Endothelial cell of umbilical vein (primary cell): Measurements from ENCODE around the gene MAP2K1. TPM values are rescaled to one million over a fixed set of nuclear protein-coding genes. Genes with fewer than 3 reads are reported as not detected.

Source experiments
- BruUV-seq: library from RNA; stranded (reverse); fragments of 400-500 nt; replicated peaks from 2 replicates; lab custom pipeline; 2021; lab: Mats Ljungman, UMichigan
- CTCF ChIA-PET: fragments of 300-600, 350-600 bp; sonication (Branson Sonifier 250); formaldehyde crosslinking; loops from one replicate; lab custom pipeline; 2021; ENCODE audit warnings: antibody characterized with exemption, inconsistent platforms; lab: Charles Lee
- POLR2A ChIA-PET: fragments of 300-600, 350-600 bp; sonication (Branson Sonifier 250); formaldehyde crosslinking; loops from one replicate; lab custom pipeline; 2021; ENCODE audit warnings: antibody characterized with exemption, inconsistent platforms; lab: Charles Lee
- DNase-seq: peaks from one replicate; pipeline ENCODE4 v3.0.0-alpha.2; 2011; ENCODE audit warnings: low read depth, low spot score
- FAIRE-seq: peaks from 2 replicates; lab custom pipeline; 2011; peaks lifted over from hg19 to GRCh38; lab: Jason Lieb, UNC
- H2AFZ ChIP-seq: 2 replicates; pipeline ENCODE4 v1.6.0; 2012; ENCODE audit warnings: low read depth, low read length, control low read depth, inconsistent platforms
- H3K27ac ChIP-seq: 2 replicates; pipeline ENCODE4 v1.5.1; 2011; ENCODE audit warnings: low read depth, mild to moderate bottlenecking, control low read depth, low read length, moderate library complexity; ENCODE audit not compliant: insufficient read depth
- H3K27me3 ChIP-seq, 2 experiments: 2 replicates each; pipeline versions ENCODE4 v1.6.0 to v1.6.1; 2011; ENCODE audit warnings: low read length in 2 of 2, mixed read lengths in 1 of 2; ENCODE audit not compliant: control insufficient read depth in 2 of 2, insufficient read depth in 2 of 2
- H3K36me3 ChIP-seq, 2 experiments: 2 replicates in 1 of 2; 3 replicates in 1 of 2; pipeline ENCODE4 v1.5.1; 2011; ENCODE audit warnings: low read length in 2 of 2, mild to moderate bottlenecking in 1 of 2, moderate library complexity in 1 of 2; ENCODE audit not compliant: control insufficient read depth in 2 of 2, insufficient read depth in 2 of 2; ENCODE audit errors: extremely low read depth in 1 of 2
- H3K4me1 ChIP-seq: 3 replicates; pipeline ENCODE4 v1.5.1; 2011; ENCODE audit warnings: mild to moderate bottlenecking, low read length; ENCODE audit not compliant: control insufficient read depth, insufficient read depth; ENCODE audit errors: extremely low read depth
- H3K4me2 ChIP-seq: 2 replicates; pipeline ENCODE4 v1.6.1; 2011; ENCODE audit warnings: low read length, control low read depth, mixed read lengths; ENCODE audit not compliant: insufficient read depth
- H3K4me3 ChIP-seq, 3 experiments: fragments of 200-600 bp in 1 of 3; sonication (generic), shearing (Covaris generic) in 1 of 3; replicated peaks in 1 of 3; 2 replicates each; pipeline ENCODE4 v1.5.1; 2011 to 2016; ENCODE audit warnings: control low read depth in 3 of 3, low read length in 3 of 3, mild to moderate bottlenecking in 2 of 3, inconsistent platforms in 1 of 3, low read depth in 1 of 3, moderate library complexity in 1 of 3; ENCODE audit not compliant: insufficient read depth in 1 of 3
- H3K79me2 ChIP-seq: 2 replicates; pipeline ENCODE4 v1.6.0; 2012; ENCODE audit warnings: low read length, inconsistent platforms; ENCODE audit not compliant: control insufficient read depth, insufficient read depth
- H3K9ac ChIP-seq: replicated peaks from 2 replicates; pipeline ENCODE3; 2011; ENCODE audit warnings: low read length, control low read depth; ENCODE audit not compliant: insufficient read depth; ENCODE audit errors: extremely low read depth
- H3K9me1 ChIP-seq: replicated peaks from 3 replicates; pipeline ENCODE4 v1.6.0; 2011; ENCODE audit warnings: mild to moderate bottlenecking, low read length; ENCODE audit not compliant: control insufficient read depth, insufficient read depth; ENCODE audit errors: extremely low read depth
- H3K9me3 ChIP-seq: replicated peaks from 2 replicates; pipeline ENCODE4 v1.5.1; 2012; ENCODE audit warnings: low read length, inconsistent platforms; ENCODE audit not compliant: control insufficient read depth, insufficient read depth
- H4K20me1 ChIP-seq: replicated peaks from 2 replicates; pipeline ENCODE3; 2011; ENCODE audit warnings: mild to moderate bottlenecking, low read length; ENCODE audit not compliant: control insufficient read depth, insufficient read depth; ENCODE audit errors: extremely low read depth
- EZH2 ChIP-seq: IDR thresholded peaks from 2 replicates; pipeline ENCODE4 v1.6.1; 2012; ENCODE audit warnings: borderline replicate concordance, low read depth, mild to moderate bottlenecking, moderate library complexity, low read length, inconsistent platforms; ENCODE audit not compliant: severe bottlenecking
- GATA2 ChIP-seq: IDR thresholded peaks from 2 replicates; pipeline ENCODE4 v1.7.0; 2011; ENCODE audit warnings: low read depth, mild to moderate bottlenecking, moderate library complexity, mixed read lengths, low read length; ENCODE audit not compliant: insufficient read length, insufficient read depth
- MYC ChIP-seq: IDR thresholded peaks from one replicate; pipeline ENCODE4 v1.6.1; 2011; ENCODE audit warnings: mild to moderate bottlenecking, low read depth, low read length
- POLR2A ChIP-seq: IDR thresholded peaks from 2 replicates; pipeline ENCODE4 v1.6.1; 2012; ENCODE audit warnings: low read depth, mild to moderate bottlenecking, control low read depth, low read length
- POLR2AphosphoS5 ChIP-seq: IDR thresholded peaks from 2 replicates; pipeline ENCODE4 v1.6.1; 2012; ENCODE audit warnings: low read depth, mild to moderate bottlenecking, control low read depth, low read length, moderate library complexity; ENCODE audit not compliant: insufficient read depth
- dilution Hi-C: fragments of 300-500 bp; cut with MboI; formaldehyde crosslinking; loops from one replicate; pipeline ENCODE4 v1.15.0; 2019; ENCODE audit warnings: low sequenced_read_pairs; ENCODE audit not compliant: extremely low pct_ligation_motif_present
- intact Hi-C: fragments of 100-400 bp; cut with micrococcal nuclease; formaldehyde crosslinking; loops from one replicate; pipeline ENCODE4 v1.10.0; 2022
- polyA plus RNA-seq, 4 experiments: library from polyadenylated mRNA; depleted of rRNA in 3 of 4; stranded (reverse) in 3 of 4; unstranded in 1 of 4; fragments of >200 nt; gene quantifications; 2 replicates each; pipeline versions ENCODE4 v1.2.1 to v1.2.3, GENCODE V29; 2011 to 2012; ENCODE audit warnings: missing spikeins in 1 of 4
- total RNA-seq: library from RNA; stranded (reverse); gene quantifications from 2 replicates; pipeline ENCODE4 v1.2.3, GENCODE V29; 2021
- TF ChIP-seq, protein P1 (sequence below), 2 donors: IDR thresholded peaks; 1 replicate in 1 of 2; 2 replicates in 1 of 2; pipeline ENCODE4 v1.5.1; 2011; ENCODE audit warnings: low read length in 2 of 2, mild to moderate bottlenecking in 2 of 2, moderate library complexity in 2 of 2, control low read depth in 1 of 2, inconsistent platforms in 1 of 2, low read depth in 1 of 2; ENCODE audit not compliant: insufficient read depth in 1 of 2; ENCODE audit errors: extremely low read depth in 1 of 2
- TF ChIP-seq, protein P2 (sequence below): IDR thresholded peaks from 2 replicates; pipeline ENCODE4 v1.6.1; 2011; ENCODE audit not compliant: insufficient read depth, insufficient read length

The MAP2K1 gene
- total and polyA plus RNA-seq, 2 donors (not counting 3 experiments of a cell fraction or from before 2014, with no cell fraction given): 30.9 to 45.1 TPM

DNA sequence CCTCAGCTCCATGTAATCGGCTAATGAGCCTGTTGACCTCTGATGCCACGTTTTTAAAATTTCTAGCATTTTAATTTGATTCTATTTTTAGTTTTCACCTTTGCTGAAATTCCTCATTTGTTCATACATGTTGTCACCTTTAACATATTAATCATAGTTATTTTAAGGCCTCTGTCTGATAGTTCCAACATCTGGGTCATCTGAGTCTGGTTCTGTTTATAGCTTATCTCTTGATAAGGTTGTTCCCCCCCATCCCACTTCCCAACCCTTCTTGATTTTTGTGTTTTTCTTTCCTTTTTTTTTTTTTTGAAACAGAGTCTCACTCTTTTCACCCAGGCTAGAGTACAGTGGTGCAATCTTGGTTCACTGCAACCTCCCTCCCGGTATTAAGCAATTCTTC lies 36.4 kb downstream of the MAP2K1 start:
- no peaks in the 10 kb centered on the region for H3K4me1 ChIP-seq
- no peaks in the 10 kb centered on the region for H3K9me3 ChIP-seq
- TF ChIP-seq EZH2: no peak
- TF ChIP-seq GATA2: no peak
- TF ChIP-seq, protein P1, sequence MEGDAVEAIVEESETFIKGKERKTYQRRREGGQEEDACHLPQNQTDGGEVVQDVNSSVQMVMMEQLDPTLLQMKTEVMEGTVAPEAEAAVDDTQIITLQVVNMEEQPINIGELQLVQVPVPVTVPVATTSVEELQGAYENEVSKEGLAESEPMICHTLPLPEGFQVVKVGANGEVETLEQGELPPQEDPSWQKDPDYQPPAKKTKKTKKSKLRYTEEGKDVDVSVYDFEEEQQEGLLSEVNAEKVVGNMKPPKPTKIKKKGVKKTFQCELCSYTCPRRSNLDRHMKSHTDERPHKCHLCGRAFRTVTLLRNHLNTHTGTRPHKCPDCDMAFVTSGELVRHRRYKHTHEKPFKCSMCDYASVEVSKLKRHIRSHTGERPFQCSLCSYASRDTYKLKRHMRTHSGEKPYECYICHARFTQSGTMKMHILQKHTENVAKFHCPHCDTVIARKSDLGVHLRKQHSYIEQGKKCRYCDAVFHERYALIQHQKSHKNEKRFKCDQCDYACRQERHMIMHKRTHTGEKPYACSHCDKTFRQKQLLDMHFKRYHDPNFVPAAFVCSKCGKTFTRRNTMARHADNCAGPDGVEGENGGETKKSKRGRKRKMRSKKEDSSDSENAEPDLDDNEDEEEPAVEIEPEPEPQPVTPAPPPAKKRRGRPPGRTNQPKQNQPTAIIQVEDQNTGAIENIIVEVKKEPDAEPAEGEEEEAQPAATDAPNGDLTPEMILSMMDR (IDR thresholded peaks at IDR 0.05; ENCODE audit: extremely low read depth in 1 of 2, insufficient read depth in 1 of 2, low read depth in 1 of 2, low read length in 2 of 2): no peak
- no peak for TF ChIP-seq POLR2AphosphoS5
- no peak for TF ChIP-seq POLR2A
- TF ChIP-seq, protein P2, sequence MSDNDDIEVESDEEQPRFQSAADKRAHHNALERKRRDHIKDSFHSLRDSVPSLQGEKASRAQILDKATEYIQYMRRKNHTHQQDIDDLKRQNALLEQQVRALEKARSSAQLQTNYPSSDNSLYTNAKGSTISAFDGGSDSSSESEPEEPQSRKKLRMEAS: no peak
- no peak for TF ChIP-seq MYC
- no peaks in the 10 kb centered on the region for H3K9me1 ChIP-seq
- H4K20me1 ChIP-seq: no peaks in the 10 kb centered on the region
- H3K4me3 ChIP-seq: no peak overlapping the region
- H2AFZ ChIP-seq: no peak overlapping the region
- H3K27me3 ChIP-seq: no peaks in the 10 kb centered on the region
- H3K79me2 ChIP-seq: peaks cover 78% of the 10 kb centered on the region
- CTCF ChIA-PET: no interaction called here
- FAIRE-seq (no peak), DNase-seq (no peak)
- H3K4me2 ChIP-seq: no peak overlapping the region
- no peak overlapping the region for H3K9ac ChIP-seq
- dilution Hi-C loops (loop anchor here (25.0 kb wide), 1 partner anchor 111 kb away; no protein-coding TSS in a partner anchor), intact Hi-C loops (no loop called here)
- no peak overlapping the region for H3K27ac ChIP-seq
- POLR2A ChIA-PET: interaction anchor here (0.5 kb wide), 1 partner anchor 52 kb away, joined by 4 read pairs; no protein-coding TSS in a partner anchor
- H3K36me3 ChIP-seq: no peaks in the 10 kb centered on the region
- BruUV-seq: no TSS peak
